GM18505 (cell line): ENCODE data around the gene EIF4H.
A peak's percentile ranks its signal among the peaks of the same experiment; 100 is the strongest.

ENCODE experiments used
- ATAC-seq: cut with Tn5 transposase; IDR thresholded peaks from one replicate; pipeline ENCODE4 v1.9.1; 2021; ENCODE audit not compliant: unreplicated experiment
- POLR2A ChIP-seq: IDR thresholded peaks from 4 replicates; pipeline ENCODE4 v1.6.1; 2011; ENCODE audit warnings: borderline replicate concordance; ENCODE audit not compliant: insufficient read depth, insufficient read length; ENCODE audit errors: extremely low read depth

Gene EIF4H

GRCh38 chr7:74173866-74174605 is at the start of gene EIF4H:
TSS of gene EIF4H (plus strand) at chr7:74174356. CDS start at chr7:74174384, 28 bp downstream.
- ATAC-seq: peak; percentile 76
- peak; percentile 92 for TF ChIP-seq POLR2A

- TF ChIP-seq POLR2A: no peak
- ATAC-seq: no peak
Observed at GRCh38 chr7:74126220-74126880, 47.8 kb upstream of the EIF4H start.

GRCh38 chr7:74129887-74130286 is 44.3 kb upstream of the EIF4H start:
- no peak for TF ChIP-seq POLR2A
- ATAC-seq: no peak

- no peak for ATAC-seq
Observed at GRCh38 chr7:74130518-74130917, 43.6 kb upstream of the EIF4H start.

GRCh38 chr7:74134117-74134620 is 40.0 kb upstream of the EIF4H start:
- ATAC-seq: no peak
- no peak for TF ChIP-seq POLR2A

More at GRCh38 chr7:74130518-74130917, 43.6 kb upstream of the EIF4H start:
- no peak for TF ChIP-seq POLR2A

GRCh38 chr7:74138334-74138867 is 35.8 kb upstream of the EIF4H start:
- TF ChIP-seq POLR2A: no peak
- no peak for ATAC-seq

- no peak for ATAC-seq
- TF ChIP-seq POLR2A: no peak
Observed at GRCh38 chr7:74138945-74139843, 35.0 kb upstream of the EIF4H start.

GRCh38 chr7:74141705-74142104 is 32.5 kb upstream of the EIF4H start:
- ATAC-seq: no peak
- TF ChIP-seq POLR2A: no peak

GRCh38 chr7:74143383-74143782 is 30.8 kb upstream of the EIF4H start:
- TF ChIP-seq POLR2A: no peak
- ATAC-seq: no peak

GRCh38 chr7:74148491-74148890 is 25.7 kb upstream of the EIF4H start:
- TF ChIP-seq POLR2A: no peak
- no peak for ATAC-seq

GRCh38 chr7:74149071-74149470 is 25.1 kb upstream of the EIF4H start:
- ATAC-seq: no peak

GRCh38 chr7:74149603-74150002 is 24.6 kb upstream of the EIF4H start:
- TF ChIP-seq POLR2A: no peak
- ATAC-seq: no peak

More at GRCh38 chr7:74149071-74149470, 25.1 kb upstream of the EIF4H start:
- no peak for TF ChIP-seq POLR2A

GRCh38 chr7:74153736-74154135 is 20.4 kb upstream of the EIF4H start:
- no peak for ATAC-seq
- no peak for TF ChIP-seq POLR2A

- TF ChIP-seq POLR2A: no peak
- ATAC-seq: no peak
Observed at GRCh38 chr7:74155810-74156395, 18.3 kb upstream of the EIF4H start.
